ENCODE results near the gene TMEM212.
"Not testable (repeated sequence)": the region's sequence is repeated elsewhere in the genome, so short reads cannot be mapped to it uniquely, and the experiment has no call there.

The TMEM212 gene

GRCh38 chr3:171896316-171896715 is 53.2 kb downstream of the TMEM212 start:
- no peak for DNase-seq

- DNase-seq, result no peak
These were observed 55.0 kb downstream of the TMEM212 start for GRCh38 chr3:171898192-171898591.

DNA sequence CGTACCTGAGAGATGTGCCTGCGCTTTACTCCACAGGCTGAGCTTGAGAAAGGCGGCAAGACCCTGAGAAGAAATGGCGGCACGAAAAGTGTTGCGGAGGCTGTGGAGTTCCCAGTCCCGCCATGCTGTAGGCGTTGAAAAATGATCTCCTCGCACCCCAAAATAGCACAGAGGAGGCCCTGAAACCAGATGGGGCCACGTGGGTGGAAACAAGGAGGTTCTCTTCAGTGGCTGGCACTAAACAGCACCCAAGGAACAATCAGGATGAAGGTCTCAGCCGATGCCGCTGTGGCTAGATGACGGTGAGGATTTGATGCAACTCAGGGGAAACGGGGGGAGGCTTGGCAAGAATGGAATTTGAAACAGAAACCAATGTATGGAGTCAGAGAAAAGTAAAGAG is 57.3 kb downstream of the TMEM212 start:
- DNase-seq, result no peak

- no peak for DNase-seq
These were observed 58.6 kb downstream of the TMEM212 start for GRCh38 chr3:171901615-171902312.

DNA sequence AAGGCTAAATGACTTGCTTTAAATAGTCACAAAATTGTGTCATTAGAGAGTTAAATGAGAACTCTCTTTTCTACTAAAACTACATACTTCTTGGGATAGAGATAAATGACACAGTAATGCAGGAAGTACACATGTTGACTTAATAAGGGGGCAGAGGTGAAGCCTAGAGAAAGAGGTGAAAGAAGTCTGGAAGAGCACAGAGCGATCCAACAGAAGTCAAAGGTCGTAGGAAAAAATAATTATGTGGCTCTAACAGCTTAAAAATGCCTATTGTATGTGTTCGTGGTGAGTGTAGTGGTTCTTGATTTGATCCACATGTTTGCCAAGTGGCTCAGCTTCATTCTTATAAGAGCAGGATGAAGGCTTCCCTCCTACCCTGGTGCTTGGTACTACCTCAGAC is 61.7 kb downstream of the TMEM212 start:
- DNase-seq, result no peak

DNA sequence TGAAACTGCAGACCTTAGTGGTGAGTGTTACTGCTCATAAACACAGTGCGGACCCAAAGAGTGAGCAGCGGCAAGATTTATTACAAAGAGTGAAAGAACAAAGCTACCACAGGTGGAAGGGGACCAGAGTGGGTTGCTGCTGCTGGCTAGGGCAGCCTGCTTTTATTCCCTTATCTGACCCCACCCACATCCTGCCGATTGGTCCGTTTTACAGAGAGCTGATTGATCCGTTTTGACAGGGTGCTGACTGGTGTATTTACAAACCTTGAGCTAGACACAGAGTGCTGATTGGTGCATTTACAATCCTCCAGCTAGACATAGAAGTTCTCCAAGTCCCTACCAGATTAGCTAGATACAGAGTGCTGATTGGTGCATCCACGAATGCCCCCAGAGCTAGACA is 63.4 kb downstream of the TMEM212 start:
- DNase-seq, result not testable (repeated sequence)

DNA sequence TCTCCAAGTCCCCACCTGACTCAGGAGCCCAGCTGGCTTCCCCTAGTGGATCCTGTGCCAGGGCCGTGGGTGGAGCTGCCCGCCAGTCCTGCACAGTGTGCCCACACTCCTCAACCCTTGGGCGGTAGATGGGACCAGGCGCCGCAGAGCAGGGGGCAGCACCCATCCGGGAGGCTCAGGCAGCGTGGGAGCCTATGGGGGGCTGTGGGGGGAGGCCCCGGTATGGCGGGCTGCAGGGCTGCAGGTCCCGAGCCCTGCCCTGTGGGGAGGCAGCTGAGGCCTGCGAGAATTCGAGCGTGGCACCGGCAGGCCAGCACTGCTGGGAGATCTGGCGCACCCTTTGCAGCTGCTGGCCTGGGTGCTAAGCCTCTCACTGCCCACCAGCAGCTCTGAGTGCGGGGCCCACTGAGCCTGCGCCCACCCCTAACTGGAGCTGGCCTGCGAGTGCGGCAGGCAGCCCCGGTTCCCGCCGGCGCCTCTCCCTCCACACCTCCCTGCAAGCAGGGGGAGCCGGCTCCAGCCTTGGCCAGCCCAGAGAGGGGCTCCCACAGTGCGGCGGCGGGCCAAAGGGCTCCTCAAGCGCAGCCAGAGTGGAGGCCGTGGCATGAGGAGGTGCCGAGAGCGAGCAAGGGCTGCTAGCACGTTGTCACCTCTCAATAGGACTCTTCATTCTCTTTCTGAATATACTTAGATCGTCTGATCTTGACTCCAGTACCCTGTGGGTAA is 64.0 kb downstream of the TMEM212 start:
- no peak for DNase-seq

GRCh38 chr3:171907761-171908160 is 64.6 kb downstream of the TMEM212 start:
- no peak for DNase-seq

DNA sequence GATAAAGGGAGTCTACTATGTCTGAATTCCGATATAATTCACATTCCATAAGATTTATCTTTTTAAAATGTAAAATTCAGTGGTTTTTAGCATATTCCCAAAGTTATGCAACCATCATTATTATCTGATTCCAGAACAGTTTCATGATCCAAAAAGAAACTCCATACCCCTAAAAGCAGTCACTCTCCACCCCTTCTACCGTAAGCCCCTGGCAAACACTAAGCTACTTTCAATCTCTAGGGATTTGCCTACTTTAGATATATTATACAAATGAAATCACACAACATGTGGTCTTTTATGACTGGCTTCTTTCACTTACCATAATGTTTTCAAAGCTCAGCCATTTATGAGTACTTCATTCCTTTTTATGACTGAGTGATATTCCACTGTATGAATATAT is 65.6 kb downstream of the TMEM212 start:
- no peak for DNase-seq
